Testis (tissue), 2 donors: ENCODE results near the gene EYS.

Experiments used
- CTCF ChIP-seq, 3 experiments: fragments of 450-650 bp in 2 of 3; fragments of 200-600 bp in 1 of 3; sonication (generic) in 1 of 3; IDR thresholded peaks; one replicate each; pipeline ENCODE4 v1.5.1; 2016 to 2019; ENCODE audit warnings: antibody characterized with exemption in 3 of 3, mild to moderate bottlenecking in 2 of 3, moderate library complexity in 1 of 3
- POLR2A ChIP-seq: fragments of 450-650 bp; IDR thresholded peaks from one replicate; pipeline ENCODE4 v1.6.1; 2017; ENCODE audit warnings: antibody characterized with exemption, mild to moderate bottlenecking, moderate library complexity

- TF ChIP-seq CTCF (IDR thresholded peaks at IDR 0.05), result no peak
- no peak for TF ChIP-seq POLR2A
These were observed 722.1 kb downstream of the EYS start for GRCh38 chr6:64984948-64985347.
